Measurements from ENCODE around the gene ALLC.

DNA sequence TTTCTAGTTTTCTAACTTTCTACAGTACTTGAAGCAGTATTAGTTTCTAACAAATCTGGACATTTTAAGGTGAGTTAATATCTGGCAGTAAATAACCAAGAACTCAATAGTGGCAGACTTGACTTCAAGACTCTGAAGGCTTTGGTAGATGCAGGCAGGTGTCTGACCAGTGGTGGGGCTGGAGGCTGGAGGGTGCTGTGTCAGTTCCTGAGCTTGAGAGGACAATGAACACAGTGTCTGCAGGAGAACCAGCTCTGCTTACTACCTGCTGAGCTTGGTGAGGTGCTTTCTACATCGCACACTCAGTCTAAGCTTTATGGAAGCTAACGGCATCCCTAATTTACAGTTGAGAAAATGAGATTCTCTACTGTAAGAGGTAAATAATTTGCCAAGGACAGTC, 21.2 kb downstream of the ALLC start:
- no peak for TF ChIP-seq EZH2phosphoT487 (conservative IDR thresholded peaks at IDR 0.05; ENCODE audit: low read length)
- TF ChIP-seq, protein P1, sequence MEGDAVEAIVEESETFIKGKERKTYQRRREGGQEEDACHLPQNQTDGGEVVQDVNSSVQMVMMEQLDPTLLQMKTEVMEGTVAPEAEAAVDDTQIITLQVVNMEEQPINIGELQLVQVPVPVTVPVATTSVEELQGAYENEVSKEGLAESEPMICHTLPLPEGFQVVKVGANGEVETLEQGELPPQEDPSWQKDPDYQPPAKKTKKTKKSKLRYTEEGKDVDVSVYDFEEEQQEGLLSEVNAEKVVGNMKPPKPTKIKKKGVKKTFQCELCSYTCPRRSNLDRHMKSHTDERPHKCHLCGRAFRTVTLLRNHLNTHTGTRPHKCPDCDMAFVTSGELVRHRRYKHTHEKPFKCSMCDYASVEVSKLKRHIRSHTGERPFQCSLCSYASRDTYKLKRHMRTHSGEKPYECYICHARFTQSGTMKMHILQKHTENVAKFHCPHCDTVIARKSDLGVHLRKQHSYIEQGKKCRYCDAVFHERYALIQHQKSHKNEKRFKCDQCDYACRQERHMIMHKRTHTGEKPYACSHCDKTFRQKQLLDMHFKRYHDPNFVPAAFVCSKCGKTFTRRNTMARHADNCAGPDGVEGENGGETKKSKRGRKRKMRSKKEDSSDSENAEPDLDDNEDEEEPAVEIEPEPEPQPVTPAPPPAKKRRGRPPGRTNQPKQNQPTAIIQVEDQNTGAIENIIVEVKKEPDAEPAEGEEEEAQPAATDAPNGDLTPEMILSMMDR (IDR thresholded peaks at IDR 0.05; ENCODE audit: insufficient read depth, low read length, poor library complexity, severe bottlenecking), result no peak
